HCT116 (cell line): ENCODE data around the gene PCBP3. TPM values are rescaled to one million over a fixed set of nuclear protein-coding genes. Genes with fewer than 3 reads are reported as not detected.

Experiments
- ATAC-seq: fragments of 200-7000 bp; cut with Tn5 transposase; 2 replicates; pipeline ENCODE4 v1.9.1; 2020; ENCODE audit warnings: mild to moderate bottlenecking, moderate library complexity
- BruUV-seq: library from RNA; stranded (reverse); fragments of 400-500 nt; replicated peaks from 2 replicates; lab custom pipeline; 2021; lab: Mats Ljungman, UMichigan
- CTCF ChIA-PET: fragments of 300-600 bp; sonication (Branson Sonifier 250); formaldehyde crosslinking; loops from one replicate; lab custom pipeline; 2021; ENCODE audit warnings: antibody characterized with exemption; lab: Charles Lee
- POLR2A ChIA-PET: fragments of 300-600, 350-600 bp; sonication (Branson Sonifier 250); formaldehyde crosslinking; loops from one replicate; lab custom pipeline; 2021; ENCODE audit warnings: antibody characterized with exemption; lab: Charles Lee
- RAD21 ChIA-PET, 2 experiments: fragments of 300-600 bp; sonication (Branson Sonifier 250); formaldehyde crosslinking; loops; one replicate each; lab custom pipeline; 2023; ENCODE audit warnings: low total read pairs in 2 of 2; ENCODE audit not compliant: uncharacterized antibody in 2 of 2, unreplicated experiment in 2 of 2, low non-redundant PET in 1 of 2; lab: Charles Lee
- DNase-seq: peaks from one replicate; pipeline ENCODE4 v3.0.0-alpha.2; 2010; ENCODE audit warnings: low read depth, low spot score
- H2AFZ ChIP-seq: fragments of 200-600 bp; shearing (Covaris generic), sonication (generic); 2 replicates; pipeline ENCODE4 v1.6.1; 2017; ENCODE audit warnings: low read depth, mixed run types, mixed read lengths, antibody characterized with exemption, low read length; ENCODE audit not compliant: poor library complexity, severe bottlenecking
- H3K27ac ChIP-seq: 2 replicates; pipeline ENCODE4 v1.5.1; 2012; ENCODE audit warnings: low read depth, low read length
- H3K27me3 ChIP-seq: fragments of 200-600 bp; sonication (generic); 2 replicates; pipeline ENCODE4 v1.6.1; 2016; ENCODE audit warnings: mixed run types, low read length, mixed read lengths; ENCODE audit not compliant: insufficient read depth
- H3K36me3 ChIP-seq, 2 experiments: fragments of 200-500 bp in 1 of 2; fragments of 200-600 bp in 1 of 2; sonication (Bioruptor generic) in 1 of 2; sonication (generic) in 1 of 2; 2 replicates each; pipeline versions ENCODE4 v1.5.1 to v1.6.1; 2014 to 2016; ENCODE audit warnings: low read length in 2 of 2, inconsistent platforms in 1 of 2, mixed read lengths in 1 of 2, mixed run types in 1 of 2; ENCODE audit not compliant: insufficient read depth in 2 of 2, control insufficient read depth in 1 of 2
- H3K4me1 ChIP-seq, 2 experiments: fragments of 200-600 bp in 1 of 2; sonication (generic) in 1 of 2; 2 replicates each; pipeline versions ENCODE4 v1.5.1 to v1.6.1; 2012 to 2017; ENCODE audit warnings: low read length in 2 of 2, inconsistent platforms in 1 of 2, mild to moderate bottlenecking in 1 of 2, mixed read lengths in 1 of 2, mixed run types in 1 of 2, moderate library complexity in 1 of 2; ENCODE audit not compliant: insufficient read depth in 2 of 2, control insufficient read depth in 1 of 2
- H3K4me2 ChIP-seq: fragments of 200-600 bp; sonication (generic); 2 replicates; pipeline ENCODE4 v1.6.1; 2017; ENCODE audit warnings: mixed run types, low read length, mixed read lengths
- H3K4me3 ChIP-seq, 2 experiments: fragments of 200-600 bp in 1 of 2; sonication (generic) in 1 of 2; replicated peaks in 1 of 2; 2 replicates each; pipeline ENCODE4 v1.5.1; 2011 to 2016; ENCODE audit warnings: low read length in 2 of 2, control low read depth in 1 of 2, low read depth in 1 of 2, mild to moderate bottlenecking in 1 of 2, mixed read lengths in 1 of 2, mixed run types in 1 of 2
- H3K79me2 ChIP-seq: fragments of 200-600 bp; sonication (generic); 2 replicates; pipeline ENCODE4 v1.6.1; 2017; ENCODE audit warnings: mild to moderate bottlenecking, mixed run types, low read length, moderate library complexity, mixed read lengths; ENCODE audit not compliant: insufficient read depth
- H3K9ac ChIP-seq: fragments of 200-600 bp; sonication (generic); 2 replicates; pipeline ENCODE4 v1.6.1; 2016; ENCODE audit warnings: low read length, mixed read lengths
- H3K9me2 ChIP-seq: fragments of 200-600 bp; sonication (generic), shearing (Covaris generic); 2 replicates; pipeline ENCODE4 v1.6.1; 2017; ENCODE audit warnings: mixed run types, mild to moderate bottlenecking, moderate library complexity; ENCODE audit not compliant: insufficient read depth
- H3K9me3 ChIP-seq, 2 experiments: fragments of 200-500 bp in 1 of 2; fragments of 200-600 bp in 1 of 2; sonication (Bioruptor generic) in 1 of 2; sonication (generic) in 1 of 2; 2 replicates each; pipeline ENCODE4 v1.6.1; 2014 to 2017; ENCODE audit warnings: low read length in 2 of 2, mixed read lengths in 2 of 2, inconsistent platforms in 1 of 2, low read depth in 1 of 2, mild to moderate bottlenecking in 1 of 2, mixed run types in 1 of 2, moderate library complexity in 1 of 2; ENCODE audit not compliant: control insufficient read depth in 1 of 2, insufficient read depth in 1 of 2
- H4K20me1 ChIP-seq: fragments of 200-600 bp; sonication (generic), shearing (Covaris generic); 2 replicates; pipeline ENCODE4 v1.6.1; 2017; ENCODE audit warnings: mixed run types, mild to moderate bottlenecking, moderate library complexity; ENCODE audit not compliant: insufficient read depth
- CBX3 ChIP-seq: IDR thresholded peaks from 2 replicates; pipeline ENCODE4 v1.6.1; 2012; ENCODE audit warnings: low read depth
- CEBPB ChIP-seq: IDR thresholded peaks from 2 replicates; pipeline ENCODE4 v1.6.1; 2012; ENCODE audit warnings: low read depth
- EGR1 ChIP-seq: IDR thresholded peaks from 2 replicates; pipeline ENCODE4 v1.6.1; 2012; ENCODE audit warnings: low read depth
- ELF1 ChIP-seq: IDR thresholded peaks from 2 replicates; pipeline ENCODE4 v1.6.1; 2012; ENCODE audit warnings: low read depth, borderline replicate concordance
- EZH2phosphoT487 ChIP-seq: fragments of 200-600 bp; IDR thresholded peaks from 2 replicates; pipeline ENCODE4 v1.6.1; 2018; ENCODE audit warnings: antibody characterized with exemption, borderline replicate concordance
- POLR2A ChIP-seq: IDR thresholded peaks from 2 replicates; pipeline ENCODE4 v1.7.0; 2011; ENCODE audit warnings: borderline replicate concordance; ENCODE audit not compliant: insufficient read depth, insufficient read length; ENCODE audit errors: extremely low read depth
- RAD21 ChIP-seq: IDR thresholded peaks from 2 replicates; pipeline ENCODE4 v1.6.1; 2012; ENCODE audit warnings: low read depth, mild to moderate bottlenecking
- TCF7L2 ChIP-seq: IDR thresholded peaks from 2 replicates; pipeline ENCODE4 v1.7.0; 2011; ENCODE audit warnings: borderline replicate concordance, inconsistent platforms; ENCODE audit not compliant: insufficient read depth, insufficient read length; ENCODE audit errors: extremely low read depth
- YY1 ChIP-seq: IDR thresholded peaks from 2 replicates; pipeline ENCODE4 v1.6.1; 2011; ENCODE audit warnings: low read length, low read depth, moderate library complexity, mild to moderate bottlenecking; ENCODE audit not compliant: insufficient replicate concordance; ENCODE audit errors: extremely low read depth
- ZBTB33 ChIP-seq: IDR thresholded peaks from 2 replicates; pipeline ENCODE4 v1.6.1; 2011; ENCODE audit warnings: mild to moderate bottlenecking, low read length, moderate library complexity; ENCODE audit not compliant: insufficient replicate concordance; ENCODE audit errors: extremely low read depth
- intact Hi-C: fragments of 100-400 bp; cut with micrococcal nuclease; formaldehyde crosslinking; loops from 2 replicates; pipeline ENCODE4 v1.10.0; 2022
- total RNA-seq: library from RNA; stranded (reverse); gene quantifications from one replicate; pipeline ENCODE4 v1.2.1, GENCODE V29; 2021; ENCODE audit not compliant: unreplicated experiment
- TF ChIP-seq, protein P1 (sequence below): IDR thresholded peaks from 2 replicates; pipeline ENCODE4 v1.6.1; 2012
- TF ChIP-seq, protein P2 (sequence below), 3 experiments: fragments of 200-600 bp in 1 of 3; sonication (generic) in 1 of 3; IDR thresholded peaks in 2 of 3; conservative IDR thresholded peaks in 1 of 3; 2 replicates each; pipeline ENCODE4 v1.5.1; 2012 to 2017; ENCODE audit warnings: low read depth in 2 of 3, low read length in 2 of 3, antibody characterized with exemption in 1 of 3, borderline replicate concordance in 1 of 3, control low read depth in 1 of 3, mild to moderate bottlenecking in 1 of 3, mixed read lengths in 1 of 3, mixed run types in 1 of 3, moderate library complexity in 1 of 3; ENCODE audit not compliant: insufficient read depth in 1 of 3

Gene PCBP3
- total RNA-seq, 1 experiment from 2014 or later, result 3.1 TPM

GRCh38 chr21:45779226-45779625 is 135.7 kb downstream of the PCBP3 start:
- Histone ChIP-seq H3K27ac (no peak overlapping the region), H2AFZ (no peak overlapping the region), H3K36me3 (no peaks in the 10 kb centered on the region), H3K27me3 (0 out of 2 replicates have a peak, but pooled peaks cover 9% of the 10 kb centered on the region), H3K4me2 (no peak overlapping the region), H3K9me3 (0 out of 4 replicates have a peak, but pooled peaks cover 0 to 3% of the 10 kb centered on the region in 2 experiments), H3K4me3 (no peak overlapping the region), H3K79me2 (no peaks in the 10 kb centered on the region), H3K4me1 (no peaks in the 10 kb centered on the region), H3K9me2 (no peaks in the 10 kb centered on the region), H3K9ac (no peak overlapping the region), H4K20me1 (no peaks in the 10 kb centered on the region)
- ChIA-PET RAD21 (no interaction called here), CTCF (no interaction called here), POLR2A (no interaction called here)
- DNase-seq (no peak), ATAC-seq (no peak)
- intact Hi-C loops, result no loop called here
- no peak for TF ChIP-seq CEBPB
- BruUV-seq, result no TSS peak

DNA sequence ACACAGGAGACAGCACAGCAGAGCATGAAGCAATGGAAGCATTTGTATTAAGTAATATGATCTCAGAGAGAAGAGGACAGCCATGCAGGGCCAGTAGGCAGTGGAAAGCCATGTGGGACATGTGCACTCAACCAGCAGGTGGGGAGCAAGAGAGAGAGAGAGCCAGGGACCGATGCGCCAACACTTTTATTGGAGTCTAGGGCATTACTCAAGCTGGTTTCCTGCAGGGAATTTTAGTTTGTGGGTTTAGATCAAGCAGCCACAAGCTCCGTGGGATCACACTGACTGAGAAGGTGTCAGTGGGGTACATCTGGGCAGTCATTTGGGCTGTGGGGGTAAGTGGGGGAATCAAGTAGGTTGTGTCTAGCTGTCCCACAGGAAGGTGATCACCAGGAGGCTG is 137.1 kb downstream of the PCBP3 start:
- H3K36me3 ChIP-seq, result no peaks in the 10 kb centered on the region
- TF ChIP-seq EGR1 (no peak), ZBTB33 (no peak), ELF1 (no peak), RAD21 (no peak), CBX3 (no peak), POLR2A (no peak), YY1 (no peak), EZH2phosphoT487 (no peak), TCF7L2 (no peak)
- TF ChIP-seq, protein P1, sequence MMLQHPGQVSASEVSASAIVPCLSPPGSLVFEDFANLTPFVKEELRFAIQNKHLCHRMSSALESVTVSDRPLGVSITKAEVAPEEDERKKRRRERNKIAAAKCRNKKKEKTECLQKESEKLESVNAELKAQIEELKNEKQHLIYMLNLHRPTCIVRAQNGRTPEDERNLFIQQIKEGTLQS, result no peak
- TF ChIP-seq, protein P2, sequence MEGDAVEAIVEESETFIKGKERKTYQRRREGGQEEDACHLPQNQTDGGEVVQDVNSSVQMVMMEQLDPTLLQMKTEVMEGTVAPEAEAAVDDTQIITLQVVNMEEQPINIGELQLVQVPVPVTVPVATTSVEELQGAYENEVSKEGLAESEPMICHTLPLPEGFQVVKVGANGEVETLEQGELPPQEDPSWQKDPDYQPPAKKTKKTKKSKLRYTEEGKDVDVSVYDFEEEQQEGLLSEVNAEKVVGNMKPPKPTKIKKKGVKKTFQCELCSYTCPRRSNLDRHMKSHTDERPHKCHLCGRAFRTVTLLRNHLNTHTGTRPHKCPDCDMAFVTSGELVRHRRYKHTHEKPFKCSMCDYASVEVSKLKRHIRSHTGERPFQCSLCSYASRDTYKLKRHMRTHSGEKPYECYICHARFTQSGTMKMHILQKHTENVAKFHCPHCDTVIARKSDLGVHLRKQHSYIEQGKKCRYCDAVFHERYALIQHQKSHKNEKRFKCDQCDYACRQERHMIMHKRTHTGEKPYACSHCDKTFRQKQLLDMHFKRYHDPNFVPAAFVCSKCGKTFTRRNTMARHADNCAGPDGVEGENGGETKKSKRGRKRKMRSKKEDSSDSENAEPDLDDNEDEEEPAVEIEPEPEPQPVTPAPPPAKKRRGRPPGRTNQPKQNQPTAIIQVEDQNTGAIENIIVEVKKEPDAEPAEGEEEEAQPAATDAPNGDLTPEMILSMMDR (IDR thresholded peaks at IDR 0.05 in 2 of 3, conservative IDR thresholded peaks at IDR 0.05 in 1 of 3; ENCODE audit: borderline replicate concordance in 1 of 3, insufficient read depth in 1 of 3, low read depth in 2 of 3, low read length in 2 of 3), result no peak
- TF ChIP-seq, all 23 proteins: peak for 0
- no peak for ATAC-seq
- Histone ChIP-seq H3K4me3 (no peak overlapping the region), H3K79me2 (no peaks in the 10 kb centered on the region), H4K20me1 (no peaks in the 10 kb centered on the region), H3K9ac (no peak overlapping the region), H3K4me2 (no peak overlapping the region), H3K27me3 (0 out of 2 replicates have a peak, but pooled peaks cover 9% of the 10 kb centered on the region), H3K27ac (no peak overlapping the region), H3K9me3 (0 out of 4 replicates have a peak, but pooled peaks cover 0 to 3% of the 10 kb centered on the region in 2 experiments), H3K9me2 (no peaks in the 10 kb centered on the region), H3K4me1 (no peaks in the 10 kb centered on the region), H2AFZ (no peak overlapping the region)
- ChIA-PET RAD21 (no interaction called here), CTCF (no interaction called here), POLR2A (no interaction called here)
- no peak for DNase-seq
- no TSS peak for BruUV-seq
- intact Hi-C loops, result no loop called here
